ENCODE results near the gene RASAL1.

DNA sequence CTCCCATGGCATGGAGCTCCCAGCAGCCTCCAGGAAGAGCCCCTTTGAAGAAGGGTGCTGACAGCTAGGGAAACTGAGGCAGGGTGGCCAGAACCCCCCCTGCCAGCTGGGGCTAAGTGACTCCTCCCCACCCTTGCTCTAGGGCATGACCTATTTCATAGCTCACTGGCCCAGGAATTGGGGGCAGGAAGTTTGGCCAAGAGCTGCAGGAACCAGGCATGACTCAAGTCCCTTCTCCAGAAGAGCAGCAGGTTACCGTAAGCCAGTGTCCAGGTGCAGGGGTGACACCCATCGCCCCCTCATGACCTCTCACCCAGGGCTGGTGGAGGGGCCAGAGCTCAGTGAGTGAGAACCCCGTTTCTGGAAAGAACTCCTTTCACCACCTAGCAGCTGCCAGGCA lies 1.9 kb downstream of the RASAL1 start:
- TF ChIP-seq, protein P1, sequence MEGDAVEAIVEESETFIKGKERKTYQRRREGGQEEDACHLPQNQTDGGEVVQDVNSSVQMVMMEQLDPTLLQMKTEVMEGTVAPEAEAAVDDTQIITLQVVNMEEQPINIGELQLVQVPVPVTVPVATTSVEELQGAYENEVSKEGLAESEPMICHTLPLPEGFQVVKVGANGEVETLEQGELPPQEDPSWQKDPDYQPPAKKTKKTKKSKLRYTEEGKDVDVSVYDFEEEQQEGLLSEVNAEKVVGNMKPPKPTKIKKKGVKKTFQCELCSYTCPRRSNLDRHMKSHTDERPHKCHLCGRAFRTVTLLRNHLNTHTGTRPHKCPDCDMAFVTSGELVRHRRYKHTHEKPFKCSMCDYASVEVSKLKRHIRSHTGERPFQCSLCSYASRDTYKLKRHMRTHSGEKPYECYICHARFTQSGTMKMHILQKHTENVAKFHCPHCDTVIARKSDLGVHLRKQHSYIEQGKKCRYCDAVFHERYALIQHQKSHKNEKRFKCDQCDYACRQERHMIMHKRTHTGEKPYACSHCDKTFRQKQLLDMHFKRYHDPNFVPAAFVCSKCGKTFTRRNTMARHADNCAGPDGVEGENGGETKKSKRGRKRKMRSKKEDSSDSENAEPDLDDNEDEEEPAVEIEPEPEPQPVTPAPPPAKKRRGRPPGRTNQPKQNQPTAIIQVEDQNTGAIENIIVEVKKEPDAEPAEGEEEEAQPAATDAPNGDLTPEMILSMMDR (conservative IDR thresholded peaks at IDR 0.05; ENCODE audit: low read depth, low read length), result no peak
- TF ChIP-seq EZH2 (IDR thresholded peaks at IDR 0.05; ENCODE audit: borderline replicate concordance, low read depth, low read length, poor library complexity, severe bottlenecking), result no peak

Data from A673 (cell line).